PFSK-1 (cell line): ENCODE results near the gene RER1.

Source experiments
- POLR2AphosphoS5 ChIP-seq: IDR thresholded peaks from 2 replicates; pipeline ENCODE4 v1.6.1; 2012; ENCODE audit warnings: low read depth, mild to moderate bottlenecking, control low read depth, low read length, moderate library complexity
- TAF1 ChIP-seq: IDR thresholded peaks from 2 replicates; pipeline ENCODE4 v1.6.1; 2012; ENCODE audit warnings: low read length, control low read depth, borderline replicate concordance; ENCODE audit not compliant: insufficient read depth
- TF ChIP-seq, protein P1 (sequence below), 2 experiments: IDR thresholded peaks; 2 replicates each; pipeline versions ENCODE4 v1.6.1 to v1.8.0; 2011 to 2012; ENCODE audit warnings: low read depth in 2 of 2, low read length in 2 of 2, control low read depth in 1 of 2, inconsistent platforms in 1 of 2, mild to moderate bottlenecking in 1 of 2, moderate library complexity in 1 of 2; ENCODE audit not compliant: insufficient read depth in 1 of 2

DNA sequence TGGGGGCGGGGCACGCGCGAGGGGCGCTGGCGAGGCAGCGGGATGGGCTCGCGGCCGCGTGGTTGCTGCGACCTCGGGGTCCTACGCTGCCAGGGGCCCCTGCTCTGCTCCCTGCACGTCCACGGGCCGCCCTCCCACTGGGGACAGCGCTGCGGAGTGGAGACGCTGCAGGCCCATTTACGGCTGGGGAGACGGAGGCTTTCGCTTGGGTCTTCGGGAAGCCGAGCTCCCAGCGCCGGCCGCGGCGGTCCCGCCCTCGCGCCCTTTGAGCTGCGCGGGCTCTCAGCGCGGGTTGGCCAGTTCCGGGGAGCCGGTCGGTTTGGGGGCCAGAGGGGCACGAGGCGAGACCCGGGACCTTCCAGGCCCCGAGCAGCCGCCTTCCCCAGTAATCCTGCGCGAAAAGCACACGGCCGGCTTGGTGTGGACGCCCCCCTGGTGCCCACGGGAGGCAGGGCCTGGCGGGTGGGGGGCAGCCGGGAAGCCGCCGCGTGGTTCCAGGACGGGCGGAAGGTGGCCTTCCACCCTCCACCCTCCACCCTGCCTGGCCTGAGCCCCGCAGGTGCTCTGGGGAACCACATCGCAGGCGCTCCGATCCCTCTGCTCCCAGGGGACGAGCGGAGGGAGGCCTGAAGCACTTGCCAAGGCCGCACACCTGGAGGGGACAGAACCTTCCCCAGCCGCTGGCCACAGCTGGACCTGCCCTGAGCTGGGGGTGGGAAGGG is 21.3 kb downstream of the RER1 start:
- TF ChIP-seq, protein P1, sequence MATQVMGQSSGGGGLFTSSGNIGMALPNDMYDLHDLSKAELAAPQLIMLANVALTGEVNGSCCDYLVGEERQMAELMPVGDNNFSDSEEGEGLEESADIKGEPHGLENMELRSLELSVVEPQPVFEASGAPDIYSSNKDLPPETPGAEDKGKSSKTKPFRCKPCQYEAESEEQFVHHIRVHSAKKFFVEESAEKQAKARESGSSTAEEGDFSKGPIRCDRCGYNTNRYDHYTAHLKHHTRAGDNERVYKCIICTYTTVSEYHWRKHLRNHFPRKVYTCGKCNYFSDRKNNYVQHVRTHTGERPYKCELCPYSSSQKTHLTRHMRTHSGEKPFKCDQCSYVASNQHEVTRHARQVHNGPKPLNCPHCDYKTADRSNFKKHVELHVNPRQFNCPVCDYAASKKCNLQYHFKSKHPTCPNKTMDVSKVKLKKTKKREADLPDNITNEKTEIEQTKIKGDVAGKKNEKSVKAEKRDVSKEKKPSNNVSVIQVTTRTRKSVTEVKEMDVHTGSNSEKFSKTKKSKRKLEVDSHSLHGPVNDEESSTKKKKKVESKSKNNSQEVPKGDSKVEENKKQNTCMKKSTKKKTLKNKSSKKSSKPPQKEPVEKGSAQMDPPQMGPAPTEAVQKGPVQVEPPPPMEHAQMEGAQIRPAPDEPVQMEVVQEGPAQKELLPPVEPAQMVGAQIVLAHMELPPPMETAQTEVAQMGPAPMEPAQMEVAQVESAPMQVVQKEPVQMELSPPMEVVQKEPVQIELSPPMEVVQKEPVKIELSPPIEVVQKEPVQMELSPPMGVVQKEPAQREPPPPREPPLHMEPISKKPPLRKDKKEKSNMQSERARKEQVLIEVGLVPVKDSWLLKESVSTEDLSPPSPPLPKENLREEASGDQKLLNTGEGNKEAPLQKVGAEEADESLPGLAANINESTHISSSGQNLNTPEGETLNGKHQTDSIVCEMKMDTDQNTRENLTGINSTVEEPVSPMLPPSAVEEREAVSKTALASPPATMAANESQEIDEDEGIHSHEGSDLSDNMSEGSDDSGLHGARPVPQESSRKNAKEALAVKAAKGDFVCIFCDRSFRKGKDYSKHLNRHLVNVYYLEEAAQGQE (IDR thresholded peaks at IDR 0.05; ENCODE audit: insufficient read depth in 1 of 2, low read depth in 2 of 2, low read length in 2 of 2), result no peak
- TF ChIP-seq POLR2AphosphoS5 (peak; percentile 42), TAF1 (0 out of 2 replicates have a peak, but pooled peaks have one; percentile 34)
